HG02870 (cell line): ENCODE data around the gene CCSER2.
"Not testable (repeated sequence)": the region's sequence is repeated elsewhere in the genome, so short reads cannot be mapped to it uniquely, and the experiment has no call there.

ENCODE experiments used
- ATAC-seq: cut with Tn5 transposase; IDR thresholded peaks from one replicate; pipeline ENCODE4 v1.9.1; 2021; ENCODE audit warnings: mild to moderate bottlenecking, moderate library complexity; ENCODE audit not compliant: unreplicated experiment

Gene CCSER2

DNA sequence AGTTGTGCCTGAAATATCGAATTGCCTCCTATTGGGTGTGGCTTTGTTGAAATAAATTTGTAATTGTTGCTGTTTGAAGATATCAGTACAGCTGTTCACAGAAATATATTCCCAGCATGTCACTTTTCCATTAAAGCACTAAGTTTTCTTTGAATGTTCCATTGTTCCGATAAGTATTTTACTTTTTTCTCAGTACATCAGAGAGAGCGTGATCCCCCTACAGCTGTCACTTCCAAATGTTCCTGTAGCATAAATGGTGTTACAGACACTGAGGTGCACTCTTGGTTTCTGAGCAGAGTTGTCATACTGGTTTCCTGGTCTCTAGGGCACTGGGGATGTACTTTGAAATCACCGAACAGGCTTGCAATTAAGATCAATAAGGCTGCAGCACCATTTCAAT lies 189.2 kb downstream of the CCSER2 start:
- no peak for ATAC-seq

DNA sequence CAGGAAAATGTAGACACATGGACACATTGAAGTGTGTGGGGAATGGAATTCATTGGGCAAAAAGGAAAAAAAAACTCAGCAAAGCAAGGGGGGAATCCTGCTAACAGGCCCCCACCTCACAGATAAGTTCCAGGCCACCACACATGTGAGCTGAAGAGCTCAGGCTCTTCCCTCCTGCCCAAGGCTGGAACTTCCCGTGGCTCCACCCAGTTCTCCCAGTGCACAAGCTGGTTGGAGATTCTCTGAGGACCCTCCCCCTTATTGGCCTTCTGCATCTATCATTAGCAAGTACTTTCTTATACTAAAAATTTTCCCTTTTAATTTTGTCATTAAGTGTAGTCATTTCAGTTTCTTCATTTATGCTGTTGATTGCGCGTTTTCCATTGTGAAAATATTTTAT lies 190.8 kb downstream of the CCSER2 start:
- no peak for ATAC-seq

- no peak for ATAC-seq
These were observed 192.6 kb downstream of the CCSER2 start for GRCh38 chr10:84521013-84521412.

DNA sequence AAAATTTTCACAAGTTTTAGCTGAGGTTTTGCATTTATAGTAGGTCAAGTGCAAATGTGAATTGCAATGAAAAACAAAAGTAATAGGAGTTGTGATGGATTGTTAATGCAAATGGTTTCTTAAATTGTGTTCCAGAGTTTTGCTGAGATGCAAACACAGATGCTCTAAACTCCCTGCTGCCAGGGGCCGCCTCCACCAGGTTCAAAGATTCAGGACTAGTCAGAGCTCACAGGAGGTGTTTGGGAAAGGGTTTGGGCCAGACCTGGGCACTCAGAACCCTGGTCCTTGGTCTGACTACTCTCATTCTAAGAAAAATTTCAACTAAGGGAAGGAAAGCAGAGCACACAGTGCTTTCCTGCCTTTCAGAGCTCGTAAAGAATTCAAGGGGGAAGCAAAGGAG lies 193.1 kb downstream of the CCSER2 start:
- ATAC-seq, result no peak

DNA sequence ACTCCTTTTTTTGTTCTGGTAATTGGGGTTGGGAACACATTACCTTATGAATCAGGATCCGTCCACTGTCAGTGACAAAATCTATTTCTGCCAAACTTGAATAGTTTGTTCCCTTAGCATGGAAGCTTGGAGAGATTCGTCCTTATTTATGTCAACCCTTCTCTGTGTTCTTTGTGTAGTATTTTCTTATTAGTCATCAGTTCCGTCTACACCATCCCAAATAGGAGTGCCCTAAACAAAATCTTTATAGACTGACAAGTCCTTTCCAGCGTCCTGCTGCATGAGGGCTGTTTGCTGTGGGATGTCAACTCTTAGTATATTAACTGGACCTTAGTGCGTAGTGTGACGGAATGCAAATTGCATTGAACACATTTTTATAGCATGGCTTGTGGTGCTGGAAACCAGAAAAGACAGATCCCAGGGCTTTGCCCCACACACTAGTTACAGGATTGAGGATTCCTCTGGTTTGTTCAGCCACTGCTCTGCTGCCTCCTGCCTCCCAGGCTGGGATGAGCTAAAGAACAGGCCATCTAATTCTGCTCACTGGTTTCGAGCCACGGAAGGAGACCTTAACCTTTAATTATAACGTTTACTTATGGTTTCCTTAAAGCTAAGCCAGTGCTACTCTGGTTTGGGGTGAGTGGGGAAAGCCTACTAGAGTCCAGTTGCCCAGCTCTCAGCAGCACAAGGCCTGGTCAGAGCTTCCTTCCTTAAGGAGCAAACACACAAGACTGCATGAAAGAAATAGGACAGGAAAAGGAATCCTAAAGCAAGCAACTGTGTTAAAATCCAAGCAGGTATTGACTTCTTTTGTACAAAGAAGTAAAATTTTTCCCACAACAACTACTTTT lies 194.4 kb downstream of the CCSER2 start:
- no peak for ATAC-seq

GRCh38 chr10:84523526-84523925 lies 195.1 kb downstream of the CCSER2 start:
- no peak for ATAC-seq

DNA sequence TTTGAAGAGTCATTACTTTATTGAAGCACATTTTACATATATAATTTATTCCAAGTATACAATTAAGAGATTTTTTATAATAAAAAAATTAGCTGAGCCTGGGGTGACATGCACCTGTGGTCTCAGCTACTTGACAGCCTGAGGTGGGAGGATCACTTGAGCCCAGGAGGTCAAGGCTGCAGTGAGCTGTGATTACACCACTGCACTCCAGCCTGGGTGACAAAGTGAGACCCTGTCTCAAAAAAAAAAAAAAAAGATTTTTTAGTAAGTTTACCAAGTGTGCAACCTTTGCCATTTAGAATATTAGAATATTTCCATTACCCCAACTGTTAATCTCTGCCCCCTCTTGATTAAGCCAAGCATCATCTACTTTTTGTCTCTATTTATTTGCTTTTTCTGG lies 196.0 kb downstream of the CCSER2 start:
- no peak for ATAC-seq

DNA sequence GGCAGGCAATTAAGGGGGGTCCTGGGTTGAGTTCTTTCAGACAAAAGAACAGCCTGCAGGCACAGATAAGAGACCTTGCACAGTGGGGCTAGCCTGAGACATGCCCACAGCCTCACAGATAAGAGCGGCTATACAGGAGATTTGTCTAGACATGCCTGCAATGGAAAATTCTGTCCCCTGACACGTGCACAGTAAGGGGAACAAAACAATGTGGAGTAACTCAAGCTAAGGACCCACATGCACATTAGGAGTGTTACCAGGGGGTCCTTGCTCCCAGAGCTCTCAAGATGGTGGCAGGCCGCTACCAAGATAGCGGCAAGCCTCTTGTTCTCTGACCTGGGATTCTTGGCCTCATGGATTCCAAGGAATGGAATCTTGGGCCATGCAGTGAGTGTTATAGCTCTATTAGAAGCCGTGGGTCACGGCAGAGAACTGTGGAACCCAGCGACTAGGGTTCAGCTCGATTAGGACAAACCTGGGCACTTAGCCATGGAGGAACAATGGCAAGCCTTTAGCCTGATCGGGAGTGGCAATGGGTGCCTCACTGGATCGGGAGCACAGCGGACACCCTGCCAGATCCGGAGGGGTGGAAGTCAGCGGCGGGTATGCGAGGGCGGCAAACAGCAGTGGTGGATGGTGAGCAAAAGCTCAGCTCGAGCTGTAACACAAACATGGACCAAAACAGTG lies 196.9 kb downstream of the CCSER2 start:
- ATAC-seq, result no peak

DNA sequence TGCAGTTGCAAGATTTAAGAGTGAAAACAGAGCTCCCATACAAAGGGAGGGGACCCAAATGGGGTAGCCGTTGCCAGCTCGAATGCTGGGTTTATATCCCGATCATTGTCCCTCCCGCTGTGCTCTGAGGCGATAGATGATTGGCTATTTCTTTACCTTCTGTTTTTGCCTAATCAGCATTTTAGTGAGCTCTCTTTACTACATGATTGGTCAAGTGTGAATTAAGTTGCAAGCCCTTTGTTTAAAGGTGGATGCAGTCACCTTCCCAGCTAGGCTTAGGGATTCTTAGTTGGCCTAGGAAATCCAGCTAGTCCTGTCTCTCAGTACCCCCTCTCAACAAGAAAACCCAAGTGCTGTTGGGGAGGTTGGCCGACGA lies 197.4 kb downstream of the CCSER2 start:
- not testable (repeated sequence) for ATAC-seq

- not testable (repeated sequence) for ATAC-seq
These were observed 199.0 kb downstream of the CCSER2 start for GRCh38 chr10:84527386-84527785.

DNA sequence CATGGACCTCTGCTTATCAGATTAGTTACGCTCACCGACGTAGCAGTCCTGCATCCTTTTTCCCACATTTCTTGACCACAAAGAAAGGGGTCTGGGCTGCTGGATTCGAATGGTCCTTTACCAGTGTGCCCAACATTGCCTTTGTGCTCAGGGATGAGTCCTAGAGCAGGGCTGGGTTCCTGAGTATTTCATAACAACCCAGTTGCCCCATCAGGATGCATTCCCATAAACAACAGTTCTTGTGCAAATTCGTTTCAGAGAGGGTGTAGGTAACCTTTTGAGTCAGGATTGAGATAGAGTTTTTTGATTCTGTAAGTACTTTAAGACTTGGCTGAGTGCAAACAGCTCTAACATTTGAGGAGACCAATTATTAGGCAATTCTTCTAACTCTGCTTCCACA lies 200.1 kb downstream of the CCSER2 start:
- ATAC-seq, result not testable (repeated sequence)

- ATAC-seq, result no peak
These were observed 202.4 kb downstream of the CCSER2 start for GRCh38 chr10:84530724-84531325.

GRCh38 chr10:84531396-84531795 lies 203.0 kb downstream of the CCSER2 start:
- no peak for ATAC-seq

- no peak for ATAC-seq
These were observed 205.8 kb downstream of the CCSER2 start for GRCh38 chr10:84534168-84534567.

- ATAC-seq, result peak; percentile 64
These were observed 209.1 kb downstream of the CCSER2 start for GRCh38 chr10:84537447-84537931.

GRCh38 chr10:84538036-84538435 lies 209.6 kb downstream of the CCSER2 start:
- ATAC-seq, result no peak

DNA sequence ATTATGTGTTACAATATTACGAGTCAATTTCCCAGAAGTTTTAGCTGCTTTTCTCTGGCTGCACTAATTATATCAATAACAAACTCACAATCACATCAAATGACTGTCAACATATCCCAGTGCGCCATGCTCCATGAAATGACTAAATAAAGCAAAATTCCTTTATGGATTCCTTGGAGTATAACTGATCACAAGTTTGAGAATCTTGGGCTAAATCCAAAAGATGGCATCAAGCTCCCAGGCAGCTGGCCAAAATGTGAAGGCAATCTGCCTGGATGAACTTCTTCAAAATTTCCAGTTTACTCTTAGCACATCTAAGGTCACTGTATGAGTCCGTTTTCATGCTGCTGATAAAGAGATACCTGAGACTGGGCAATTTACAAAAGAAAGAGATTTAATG lies 210.8 kb downstream of the CCSER2 start:
- ATAC-seq, result no peak

DNA sequence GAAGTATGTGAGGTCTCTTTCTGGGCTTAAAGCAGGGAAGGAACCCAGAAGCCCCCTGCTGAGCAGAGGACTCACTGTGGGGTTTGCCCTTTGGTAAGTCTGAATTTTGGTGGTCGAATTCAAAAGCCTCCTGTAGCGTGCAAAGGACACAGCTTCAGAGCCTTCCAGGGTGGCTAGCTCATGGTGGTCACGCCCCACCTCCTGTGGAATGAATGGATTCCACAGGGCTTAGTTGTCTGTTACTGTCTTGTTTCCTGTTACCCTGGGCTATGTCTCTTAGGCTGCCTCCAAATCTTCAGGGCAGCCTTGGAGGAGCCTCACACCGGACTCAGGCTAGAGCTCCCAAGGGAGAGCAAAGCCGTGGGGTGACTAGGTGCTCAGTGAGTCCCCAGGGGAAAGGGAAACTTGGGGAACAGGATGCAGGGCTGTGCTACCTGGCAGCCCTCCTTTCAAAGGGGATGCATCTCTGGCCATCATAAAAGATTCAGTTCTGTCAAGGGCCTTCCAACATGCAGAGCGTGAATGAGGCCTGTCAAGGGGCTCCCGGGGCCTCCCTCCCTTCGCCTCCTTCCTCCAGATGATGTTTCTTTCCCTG lies 211.7 kb downstream of the CCSER2 start:
- ATAC-seq, result peak; percentile 4

GRCh38 chr10:84540617-84541288 lies 212.4 kb downstream of the CCSER2 start:
- peak; percentile 82 for ATAC-seq

DNA sequence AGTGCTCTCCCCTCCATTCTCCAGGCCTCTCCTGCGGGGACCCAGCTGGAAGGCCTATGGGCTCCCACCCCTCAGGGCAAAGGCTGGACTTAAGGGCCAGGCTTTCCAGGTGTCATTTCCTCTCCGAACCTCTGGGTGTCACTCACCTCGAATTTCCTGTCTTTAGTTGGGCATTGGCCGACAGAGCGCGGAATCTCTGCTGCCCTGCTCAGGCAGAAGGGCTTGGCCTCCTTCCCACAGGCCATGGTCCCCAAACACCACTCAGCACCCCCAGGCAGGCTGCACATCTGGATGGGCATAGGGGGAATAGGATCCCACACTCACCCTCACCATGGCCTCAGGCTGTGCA lies 212.9 kb downstream of the CCSER2 start:
- no peak for ATAC-seq
